DMS79 treated with DMSO at 0.1 percent for 48 hours (cell line): ENCODE measurements around the gene TRIM51.
"Not testable (repeated sequence)": the region's sequence is repeated elsewhere in the genome, so short reads cannot be mapped to it uniquely, and the experiment has no call there.

Experiments
- DNase-seq: peaks from one replicate; lab custom pipeline; 2025; lab: John Stamatoyannopoulos, UW

The TRIM51 gene, protein sequence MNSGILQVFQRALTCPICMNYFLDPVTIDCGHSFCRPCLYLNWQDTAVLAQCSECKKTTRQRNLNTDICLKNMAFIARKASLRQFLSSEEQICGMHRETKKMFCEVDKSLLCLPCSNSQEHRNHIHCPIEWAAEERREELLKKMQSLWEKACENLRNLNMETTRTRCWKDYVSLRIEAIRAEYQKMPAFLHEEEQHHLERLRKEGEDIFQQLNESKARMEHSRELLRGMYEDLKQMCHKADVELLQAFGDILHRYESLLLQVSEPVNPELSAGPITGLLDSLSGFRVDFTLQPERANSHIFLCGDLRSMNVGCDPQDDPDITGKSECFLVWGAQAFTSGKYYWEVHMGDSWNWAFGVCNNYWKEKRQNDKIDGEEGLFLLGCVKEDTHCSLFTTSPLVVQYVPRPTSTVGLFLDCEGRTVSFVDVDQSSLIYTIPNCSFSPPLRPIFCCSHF

DNA sequence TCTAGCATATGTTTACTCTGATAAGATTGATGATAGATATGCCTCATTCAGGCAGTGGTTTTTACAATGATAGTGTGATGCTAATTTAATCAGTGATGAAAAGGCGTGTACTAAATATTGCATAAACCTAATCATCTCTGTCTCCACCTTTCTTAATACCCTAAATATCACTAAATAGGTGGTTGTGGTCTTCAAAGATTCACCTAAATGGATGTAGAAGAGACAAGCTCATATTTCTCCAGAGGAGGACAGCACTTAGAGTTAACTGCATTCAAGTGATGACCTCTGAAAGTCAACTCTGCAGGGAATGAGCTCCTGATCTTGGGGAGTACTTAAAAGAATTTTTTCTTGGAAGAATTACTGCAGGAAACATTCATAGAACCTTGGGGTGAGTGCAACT is at the start of gene TRIM51:
Gene TRIM51 (plus strand): TSS at position 301 of the 400 bp plus-strand sequence. CDS start 2,132 bp downstream, outside the sequence.
- DNase-seq = not testable (repeated sequence)

DNA sequence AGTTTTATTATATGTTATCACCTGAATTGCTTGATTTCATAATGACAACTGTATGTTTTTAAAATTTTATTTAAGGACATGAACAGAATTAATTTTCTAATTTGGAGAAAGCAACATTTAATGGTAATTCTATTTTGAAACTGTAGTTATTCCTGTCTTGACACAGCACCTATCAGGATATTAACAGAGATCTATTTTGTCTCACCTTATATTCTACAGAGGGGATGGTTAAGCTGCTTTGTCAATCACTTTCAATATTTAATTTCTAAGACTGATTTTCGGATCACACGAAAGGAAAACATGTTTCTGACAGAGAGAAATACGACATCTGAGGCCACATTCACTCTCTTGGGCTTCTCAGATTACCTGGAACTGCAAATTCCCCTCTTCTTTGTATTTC is 44.6 kb upstream of the TRIM51 start, which contains the start of gene OR5D16:
Gene OR5D16 (plus strand): TSS at position 301 of the 400 bp plus-strand sequence. CDS start 0 bp downstream, at position 301.
- DNase-seq = no peak

DNA sequence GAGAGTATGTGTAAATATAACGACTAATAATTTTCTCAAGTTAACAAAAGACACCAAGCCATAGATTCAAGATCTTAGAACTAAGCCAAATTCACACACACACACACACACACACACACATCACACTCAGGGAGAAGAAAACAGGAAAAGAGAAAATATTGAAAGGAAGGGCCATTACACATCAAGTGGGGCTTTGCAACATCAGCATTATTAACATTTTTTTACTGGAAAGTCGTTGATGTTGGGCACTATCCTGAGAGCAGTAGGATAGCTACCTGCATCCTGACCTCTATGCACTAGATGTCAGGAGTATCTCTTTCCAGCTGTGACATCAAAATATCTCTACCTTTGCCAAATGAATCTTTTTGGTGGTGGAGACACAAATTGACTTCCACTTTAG is 35.6 kb upstream of the TRIM51 start:
- no peak for DNase-seq

DNA sequence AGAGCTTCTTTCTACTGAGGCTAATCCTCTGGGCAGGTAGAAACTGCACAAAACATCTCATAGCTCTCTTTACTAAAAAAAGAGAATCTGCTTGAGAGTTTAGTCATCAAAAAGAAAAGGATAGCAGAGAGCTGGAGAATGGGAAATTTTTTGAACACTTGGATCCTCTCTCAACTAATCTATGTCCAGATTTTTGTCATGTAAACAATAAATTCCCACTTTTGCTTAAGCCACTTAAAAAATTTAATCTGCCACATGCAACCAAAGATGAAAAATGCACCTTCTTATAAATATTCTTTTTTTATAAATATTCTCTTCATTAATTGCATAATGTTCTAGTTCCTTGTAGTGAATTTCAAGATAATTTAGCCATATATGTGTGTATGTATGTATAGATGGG is 34.1 kb upstream of the TRIM51 start:
- DNase-seq = no peak

DNA sequence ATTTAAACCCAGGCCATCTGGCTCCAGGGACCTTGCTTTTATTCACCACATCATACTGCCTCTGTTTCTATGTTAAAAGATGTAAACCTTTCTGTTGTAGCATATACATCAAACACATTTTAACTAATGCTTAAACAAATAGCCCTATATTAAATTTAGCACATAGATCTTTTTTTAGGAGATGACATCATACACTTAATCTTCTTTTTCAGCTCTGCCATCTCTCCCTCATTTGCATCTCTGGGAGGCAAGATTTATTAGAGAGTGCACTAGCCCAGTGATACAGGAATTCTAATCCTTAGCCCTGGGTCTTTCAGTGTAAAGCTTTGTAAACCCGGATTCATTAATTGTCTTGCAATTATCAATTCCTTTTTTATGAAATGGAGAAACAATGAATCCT is 31.0 kb upstream of the TRIM51 start:
- DNase-seq = no peak

DNA sequence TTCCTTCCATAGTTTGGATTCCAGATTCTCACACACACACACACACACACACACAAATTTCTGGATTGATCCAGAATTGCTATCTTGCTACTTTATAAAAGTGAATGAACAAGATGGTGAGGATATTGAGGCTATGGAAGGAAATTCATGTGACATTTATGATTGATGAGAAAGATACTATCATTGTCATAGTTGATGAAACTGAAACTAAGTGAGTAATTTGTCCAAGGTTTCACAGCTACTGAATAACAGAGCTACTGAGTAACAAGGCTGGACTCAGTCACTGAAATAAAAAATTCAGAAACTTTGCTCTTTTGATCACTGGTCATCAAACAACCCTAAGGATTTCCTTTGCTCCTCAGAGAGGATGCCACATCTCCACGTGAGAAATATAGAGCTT is 28.4 kb upstream of the TRIM51 start:
- no peak for DNase-seq

DNA sequence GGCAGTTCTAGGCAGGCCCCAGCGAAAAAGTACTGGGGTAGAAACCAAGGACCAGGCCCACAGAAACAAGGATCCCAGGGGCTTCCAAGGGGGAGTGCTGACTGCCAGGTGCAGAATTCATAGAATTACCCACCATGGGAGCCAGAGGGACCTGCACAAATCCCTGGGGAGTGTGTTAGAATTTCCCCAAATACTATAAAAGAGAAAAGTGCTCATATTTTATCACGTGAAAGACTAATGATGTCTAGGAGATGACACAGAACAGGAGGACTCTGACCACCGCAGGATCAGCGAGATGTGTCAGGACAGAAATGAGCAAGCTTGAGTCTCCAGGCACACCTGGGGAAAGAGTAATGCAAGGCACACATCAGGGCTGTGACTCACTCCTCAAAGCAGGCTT is 15.7 kb upstream of the TRIM51 start:
- not testable (repeated sequence) for DNase-seq

DNA sequence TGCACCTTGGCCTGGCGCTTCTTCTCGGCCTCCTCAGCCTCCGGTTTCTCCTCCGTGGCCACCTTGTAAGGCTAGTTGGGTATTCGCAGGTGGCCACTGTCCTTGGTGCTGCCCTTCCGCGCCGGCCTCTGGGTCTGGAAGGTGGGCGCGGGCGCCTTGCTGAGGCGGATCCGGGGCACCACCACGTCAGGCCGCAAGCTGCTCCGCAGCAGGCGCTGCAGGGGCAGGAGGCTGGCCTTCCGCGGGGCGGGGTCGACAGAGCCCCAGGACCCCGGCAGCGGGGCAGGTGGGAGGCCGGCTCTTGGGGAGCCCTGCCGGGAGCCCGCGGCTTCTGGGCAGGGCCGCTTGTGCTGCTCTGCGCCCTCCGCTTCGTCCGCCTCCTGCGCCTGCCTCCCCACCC is 10.4 kb upstream of the TRIM51 start:
- DNase-seq = not testable (repeated sequence)

DNA sequence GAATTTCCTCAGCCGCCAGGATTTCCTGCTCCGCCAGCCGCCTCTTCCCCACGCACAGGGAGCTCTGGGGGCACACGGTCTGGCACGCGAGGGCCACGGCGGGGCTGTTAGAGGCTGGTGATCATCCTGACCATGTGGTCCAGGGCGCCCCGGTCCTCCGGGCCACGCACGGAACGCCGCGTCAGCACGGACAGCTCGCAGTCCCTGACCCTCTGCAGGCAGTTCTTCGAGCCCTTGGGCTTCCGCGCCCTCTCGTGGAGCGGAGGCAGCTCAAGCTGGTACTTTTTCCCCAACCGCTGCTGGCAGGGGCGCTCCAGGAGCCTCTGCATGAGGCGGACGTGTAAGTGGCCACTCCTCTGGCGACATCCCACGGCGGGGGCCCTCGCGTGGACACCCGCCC is 10.0 kb upstream of the TRIM51 start:
- DNase-seq = not testable (repeated sequence)

DNA sequence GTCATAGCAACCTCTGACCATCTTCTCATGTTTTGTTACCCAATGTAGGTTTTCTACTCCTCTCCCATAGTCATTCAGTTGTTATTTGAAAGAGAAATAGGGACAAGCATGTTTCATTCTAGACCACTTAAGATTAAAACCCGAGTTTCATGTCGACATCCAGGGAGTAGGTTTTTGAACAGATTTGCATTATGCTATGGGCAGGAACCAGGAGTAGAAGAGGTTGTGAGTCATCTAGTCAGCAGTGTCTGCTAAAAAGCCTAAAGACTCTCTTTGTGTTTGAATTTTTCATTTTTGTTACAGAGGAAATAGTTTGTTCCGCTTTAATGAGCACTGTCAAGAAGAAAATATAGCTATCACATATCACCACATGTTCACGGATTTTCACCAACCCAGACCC is 1.9 kb downstream of the TRIM51 start:
- DNase-seq = not testable (repeated sequence)

DNA sequence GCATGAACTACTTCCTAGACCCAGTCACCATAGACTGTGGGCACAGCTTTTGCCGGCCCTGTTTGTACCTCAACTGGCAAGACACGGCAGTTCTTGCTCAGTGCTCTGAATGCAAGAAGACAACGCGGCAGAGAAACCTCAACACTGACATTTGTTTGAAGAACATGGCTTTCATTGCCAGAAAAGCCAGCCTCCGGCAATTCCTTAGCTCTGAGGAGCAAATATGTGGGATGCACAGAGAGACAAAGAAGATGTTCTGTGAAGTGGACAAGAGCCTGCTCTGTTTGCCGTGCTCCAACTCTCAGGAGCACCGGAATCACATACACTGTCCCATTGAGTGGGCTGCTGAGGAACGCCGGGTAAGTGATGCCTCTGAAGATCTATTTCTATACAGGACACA is 2.4 kb downstream of the TRIM51 start:
- not testable (repeated sequence) for DNase-seq

DNA sequence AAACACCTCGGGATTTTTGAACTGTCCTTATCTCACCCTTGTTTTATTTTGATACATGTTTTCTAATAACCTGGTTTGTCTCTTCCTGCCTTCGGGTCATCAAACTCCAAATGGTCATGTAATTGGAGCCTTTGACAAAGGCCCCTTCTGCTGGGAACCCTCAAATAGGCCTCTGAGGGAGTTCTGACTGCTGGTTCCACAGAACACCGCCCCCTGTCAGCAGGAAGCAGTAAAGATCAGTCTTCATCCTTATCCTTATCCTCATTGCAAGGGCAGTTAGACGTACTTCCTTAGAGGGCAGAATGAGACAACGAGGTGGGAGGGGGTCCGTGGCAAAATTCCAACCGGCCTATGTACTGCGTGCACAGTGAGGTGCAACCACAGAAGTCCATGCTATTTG is 12.1 kb downstream of the TRIM51 start:
- no peak for DNase-seq

DNA sequence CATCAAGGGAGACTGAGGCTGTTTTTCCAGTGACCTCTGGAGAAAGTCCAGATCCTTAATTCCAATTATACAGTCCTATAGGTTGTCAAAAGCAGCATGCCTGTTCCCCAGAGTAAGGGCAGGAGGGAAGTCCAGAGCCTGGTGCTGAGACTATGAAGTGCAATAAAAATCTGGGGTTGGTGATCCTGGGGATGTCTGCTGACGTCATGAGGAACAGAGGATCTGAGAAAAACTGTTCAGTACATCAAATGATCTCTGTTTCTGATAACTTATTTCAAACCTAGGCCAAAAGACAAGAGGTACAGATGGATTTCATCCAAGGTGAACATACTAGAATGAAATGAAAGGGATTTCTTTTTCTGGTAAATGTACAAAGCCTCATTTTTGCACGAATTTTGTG is 19.2 kb downstream of the TRIM51 start:
- DNase-seq = no peak

DNA sequence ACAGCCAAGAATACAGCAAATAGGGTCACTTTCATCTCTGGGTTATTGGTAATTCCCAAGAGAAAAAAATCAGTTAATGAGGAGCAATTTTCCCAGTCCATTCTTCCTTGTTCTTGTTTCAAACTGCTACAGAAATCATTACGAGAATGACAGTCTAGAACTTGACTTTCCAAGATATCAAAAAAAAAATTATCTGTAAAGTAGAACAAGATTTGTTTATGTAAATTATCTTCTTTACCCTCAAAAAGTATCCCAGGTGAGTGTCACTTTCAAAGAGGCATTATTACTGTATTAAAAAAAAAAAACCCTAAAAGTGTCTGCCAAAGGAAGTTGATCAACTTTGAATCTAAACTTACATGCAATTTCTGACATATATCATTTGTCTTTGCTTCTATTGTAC is 31.4 kb downstream of the TRIM51 start, which contains the start of gene OR5W2:
Gene OR5W2 (minus strand): TSS at position 101 of the 400 bp plus-strand sequence. CDS start 0 bp downstream, at position 101.
- DNase-seq = no peak

DNA sequence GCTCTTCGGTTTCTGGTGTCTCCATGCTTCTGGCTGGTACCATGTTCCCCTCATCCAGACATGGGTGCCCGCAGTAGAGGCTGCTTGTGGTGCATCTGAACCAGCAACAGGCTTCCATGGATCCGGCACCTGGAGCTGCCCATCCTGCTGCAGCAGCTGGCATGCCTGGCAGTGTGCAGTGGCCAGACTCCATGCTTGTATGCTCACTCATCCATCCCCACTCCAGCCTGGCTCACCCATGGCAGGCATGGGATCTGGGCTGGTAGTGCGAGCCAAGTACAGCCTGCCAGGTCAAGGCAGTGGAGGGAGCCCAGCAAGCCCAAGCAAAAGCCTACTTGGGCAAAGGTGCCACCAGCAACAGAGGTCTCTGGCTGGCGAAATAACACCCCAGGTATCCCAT is 37.4 kb downstream of the TRIM51 start:
- DNase-seq = no peak

DNA sequence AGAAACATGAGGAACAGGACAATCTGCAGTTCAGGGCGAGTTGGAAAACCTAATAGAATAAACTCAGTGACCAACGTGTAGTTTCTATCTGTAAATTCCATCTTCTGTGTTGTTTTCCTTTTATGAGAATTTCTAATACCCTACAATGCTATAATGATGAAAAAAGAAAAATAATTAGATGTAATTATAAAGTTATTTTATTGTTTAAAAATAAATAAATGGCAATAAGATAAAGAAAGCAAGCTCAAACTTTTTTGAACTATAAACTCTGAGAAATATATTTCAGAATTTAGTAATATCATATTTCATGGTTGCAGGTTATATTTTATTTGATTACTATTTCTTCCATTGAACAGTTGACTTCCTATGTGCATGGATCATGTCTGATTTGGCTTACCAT is 53.2 kb downstream of the TRIM51 start, which contains the start of gene OR5I1:
Gene OR5I1 (minus strand): TSS at position 101 of the 400 bp plus-strand sequence. CDS start 0 bp downstream, at position 101.
- no peak for DNase-seq
